BJ (cell line): ENCODE data around the gene FOXK2. TPM values are rescaled to one million over a fixed set of nuclear protein-coding genes. Genes with fewer than 3 reads are reported as not detected.

Experiments used
- CTCF ChIA-PET: fragments of 350-600 bp; formaldehyde crosslinking; extraction: SDS; loops from one replicate; lab custom pipeline; 2021; ENCODE audit warnings: antibody characterized with exemption, inconsistent platforms; lab: Yijun Ruan, JAX
- POLR2A ChIA-PET: fragments of 300-600 bp; sonication (Branson Sonifier 250); formaldehyde crosslinking; extraction: SDS; loops from one replicate; lab custom pipeline; 2021; ENCODE audit warnings: antibody characterized with exemption; lab: Charles Lee
- DNase-seq: peaks from one replicate; pipeline ENCODE4 v3.0.0-alpha.2; 2011; ENCODE audit warnings: low read depth
- H3K27me3 ChIP-seq: 2 replicates; pipeline ENCODE4 v1.6.0; 2011; ENCODE audit warnings: low read length; ENCODE audit not compliant: control insufficient read depth, insufficient read depth
- H3K36me3 ChIP-seq: 2 replicates; pipeline ENCODE4 v1.5.1; 2011; ENCODE audit warnings: low read length; ENCODE audit not compliant: control insufficient read depth, insufficient read depth
- H3K4me3 ChIP-seq: 2 replicates; pipeline ENCODE4 v1.5.1; 2011; ENCODE audit warnings: low read depth, mild to moderate bottlenecking, control low read depth, low read length
- CTCF ChIP-seq: IDR thresholded peaks from 2 replicates; pipeline ENCODE4 v1.5.1; 2011; ENCODE audit warnings: low read depth, mild to moderate bottlenecking, control low read depth, inconsistent platforms, low read length, moderate library complexity; ENCODE audit not compliant: insufficient read depth
- polyA plus RNA-seq: library from polyadenylated mRNA; depleted of rRNA; stranded (reverse); fragments of >200 nt; gene quantifications from 2 replicates; pipeline ENCODE4 v1.2.3, GENCODE V29; 2011

The FOXK2 gene
- polyA plus RNA-seq, 1 experiment = 19.2 TPM

GRCh38 chr17:82477934-82478333 is 41.6 kb upstream of the FOXK2 start:
- Histone ChIP-seq H3K4me3 (no peak overlapping the region), H3K27me3 (no peaks in the 10 kb centered on the region), H3K36me3 (peaks cover 12% of the 10 kb centered on the region)
- CTCF ChIA-PET = interaction anchor here (0.8 to 1.6 kb wide), 3 partner anchors 17 to 55 kb away, joined by 3 to 4 read pairs (median 3); no protein-coding TSS in a partner anchor
- DNase-seq = no peak
- TF ChIP-seq CTCF = no peak
- POLR2A ChIA-PET = no interaction called here

- Histone ChIP-seq H3K36me3 (peaks cover 15% of the 10 kb centered on the region), H3K4me3 (no peak overlapping the region), H3K27me3 (no peaks in the 10 kb centered on the region)
- CTCF ChIA-PET = interaction anchor here (0.7 to 1.2 kb wide), 4 partner anchors 12 to 75 kb away, joined by 3 to 5 read pairs (median 3); no protein-coding TSS in a partner anchor
- POLR2A ChIA-PET = no interaction called here
- no peak for TF ChIP-seq CTCF
- DNase-seq = no peak
Measured at GRCh38 chr17:82479602-82480001, 39.9 kb upstream of the FOXK2 start.

GRCh38 chr17:82480318-82480717 is 39.2 kb upstream of the FOXK2 start:
- ChIA-PET POLR2A (no interaction called here), CTCF (interaction anchor here (0.7 to 1.2 kb wide), 4 partner anchors 22 to 74 kb away, joined by 3 to 5 read pairs (median 3); no protein-coding TSS in a partner anchor)
- Histone ChIP-seq H3K4me3 (no peak overlapping the region), H3K27me3 (no peaks in the 10 kb centered on the region), H3K36me3 (peaks cover 13% of the 10 kb centered on the region)
- no peak for DNase-seq
- no peak for TF ChIP-seq CTCF

- no peaks in the 10 kb centered on the region for H3K27me3 ChIP-seq
- POLR2A ChIA-PET = no interaction called here
- TF ChIP-seq CTCF = no peak
- CTCF ChIA-PET = interaction anchor here (0.6 to 1.3 kb wide), 2 partner anchors 16 to 26 kb away, joined by 3 read pairs; no protein-coding TSS in a partner anchor
- no peak overlapping the region for H3K4me3 ChIP-seq
- H3K36me3 ChIP-seq = peaks cover 29% of the 10 kb centered on the region
- DNase-seq = no peak
Measured at GRCh38 chr17:82483204-82483660, 36.3 kb upstream of the FOXK2 start.

GRCh38 chr17:82483836-82484235 is 35.7 kb upstream of the FOXK2 start:
- H3K36me3 ChIP-seq = peaks cover 29% of the 10 kb centered on the region
- H3K27me3 ChIP-seq = no peaks in the 10 kb centered on the region
- POLR2A ChIA-PET = no interaction called here
- no peak for TF ChIP-seq CTCF
- H3K4me3 ChIP-seq = no peak overlapping the region
- DNase-seq = no peak
- CTCF ChIA-PET = interaction anchor here (0.6 to 1.3 kb wide), 2 partner anchors 17 to 26 kb away, joined by 3 read pairs; no protein-coding TSS in a partner anchor
